ENCODE results near the gene GNAS-AS1. TPM values are rescaled to one million over a fixed set of nuclear protein-coding genes. Genes with fewer than 3 reads are reported as not detected.

The GNAS-AS1 gene
- total RNA-seq, 1 donor from 2014 or later: 1.1 TPM

- intact Hi-C loops (cut with DNase I): no loop called here
- DNase-seq (no peak), ATAC-seq (no peak)
- no peak overlapping the region for H3K4me3 ChIP-seq
- H3K36me3 ChIP-seq: no peaks in the 10 kb centered on the region
- H3K27ac ChIP-seq: no peak overlapping the region
- no peaks in the 10 kb centered on the region for H3K4me1 ChIP-seq
- TF ChIP-seq CTCF (IDR thresholded peaks at IDR 0.05): no peak
- H3K9me3 ChIP-seq: no peaks in the 10 kb centered on the region
- no peaks in the 10 kb centered on the region for H3K27me3 ChIP-seq
Measured at GRCh38 chr20:58883241-58883691, 32.6 kb upstream of the GNAS-AS1 start.

- H3K4me1 ChIP-seq: no peaks in the 10 kb centered on the region
- no peak overlapping the region for H3K4me3 ChIP-seq
- no peak for TF ChIP-seq CTCF (IDR thresholded peaks at IDR 0.05)
- H3K9me3 ChIP-seq: no peaks in the 10 kb centered on the region
- DNase-seq (no peak), ATAC-seq (no peak)
- no peaks in the 10 kb centered on the region for H3K27me3 ChIP-seq
- H3K36me3 ChIP-seq: no peaks in the 10 kb centered on the region
- intact Hi-C loops (cut with DNase I): no loop called here
- no peak overlapping the region for H3K27ac ChIP-seq
Measured at GRCh38 chr20:58882704-58883089, 32.0 kb upstream of the GNAS-AS1 start.

- Histone ChIP-seq H3K27ac (no peak overlapping the region), H3K4me1 (no peaks in the 10 kb centered on the region), H3K4me3 (no peak overlapping the region), H3K27me3 (no peaks in the 10 kb centered on the region), H3K9me3 (no peaks in the 10 kb centered on the region), H3K36me3 (no peaks in the 10 kb centered on the region)
- peak; percentile 68 for ATAC-seq
- intact Hi-C loops (cut with DNase I): no loop called here
- DNase-seq: no peak
- no peak for TF ChIP-seq CTCF (IDR thresholded peaks at IDR 0.05)
Measured at GRCh38 chr20:58880994-58881752, 30.5 kb upstream of the GNAS-AS1 start.

GRCh38 chr20:58880441-58880840, 29.7 kb upstream of the GNAS-AS1 start:
- H3K27me3 ChIP-seq: no peaks in the 10 kb centered on the region
- H3K27ac ChIP-seq: no peak overlapping the region
- H3K4me3 ChIP-seq: no peak overlapping the region
- intact Hi-C loops (cut with DNase I): no loop called here
- TF ChIP-seq CTCF (IDR thresholded peaks at IDR 0.05): no peak
- H3K9me3 ChIP-seq: no peaks in the 10 kb centered on the region
- no peaks in the 10 kb centered on the region for H3K36me3 ChIP-seq
- DNase-seq (no peak), ATAC-seq (no peak)
- H3K4me1 ChIP-seq: no peaks in the 10 kb centered on the region

GRCh38 chr20:58878399-58878798, 27.7 kb upstream of the GNAS-AS1 start:
- no peak for DNase-seq
- no peak for ATAC-seq
- Histone ChIP-seq H3K36me3 (no peaks in the 10 kb centered on the region), H3K4me3 (no peak overlapping the region), H3K27me3 (no peaks in the 10 kb centered on the region), H3K27ac (no peak overlapping the region), H3K9me3 (no peaks in the 10 kb centered on the region), H3K4me1 (no peaks in the 10 kb centered on the region)
- intact Hi-C loops (cut with DNase I): loop anchor here (10.0 kb wide), 1 partner anchor 336 kb away; no protein-coding TSS in a partner anchor
- no peak for TF ChIP-seq CTCF (IDR thresholded peaks at IDR 0.05)
